Measurements from ENCODE around the gene PIK3CB. TPM values are rescaled to one million over a fixed set of nuclear protein-coding genes. Genes with fewer than 3 reads are reported as not detected.
"Not testable (repeated sequence)": the region's sequence is repeated elsewhere in the genome, so short reads cannot be mapped to it uniquely, and the experiment has no call there.

The PIK3CB gene
- total RNA-seq, 2 donors from 2014 or later = 27.5 to 28.9 TPM

GRCh38 chr3:138829886-138830510, 4.7 kb downstream of the PIK3CB start:
- H3K4me1 ChIP-seq (replicated peaks) = no peaks in the 10 kb centered on the region
- H3K27ac ChIP-seq = no peak overlapping the region
- no peaks in the 10 kb centered on the region for H3K36me3 ChIP-seq
- no peaks in the 10 kb centered on the region for H3K27me3 ChIP-seq (replicated peaks; ENCODE audit: insufficient read depth)
- no peak overlapping the region for H3K4me3 ChIP-seq
- TF ChIP-seq POLR2AphosphoS5 (IDR thresholded peaks at IDR 0.05) (no peak), CTCF (IDR thresholded peaks at IDR 0.05) (no peak), POLR2A (IDR thresholded peaks at IDR 0.05) (no peak)
- WGBS = 93% methylated on average over 15 of the region's 15 CpGs
- intact Hi-C loops (cut with DNase I) = loop anchor here (5.0 to 10.0 kb wide), 4 partner anchors 55 to 223 kb away; partner anchors contain the start of gene FAIM
- DNase-seq (ENCODE audit: low spot score) = no peak
- H3K9me3 ChIP-seq = no peaks in the 10 kb centered on the region

GRCh38 chr3:138829097-138829496, 5.6 kb downstream of the PIK3CB start:
- TF ChIP-seq POLR2AphosphoS5 (IDR thresholded peaks at IDR 0.05) (no peak), POLR2A (IDR thresholded peaks at IDR 0.05) (no peak), CTCF (IDR thresholded peaks at IDR 0.05) (no peak)
- Histone ChIP-seq H3K27me3 (replicated peaks; ENCODE audit: insufficient read depth) (no peaks in the 10 kb centered on the region), H3K27ac (no peak overlapping the region), H3K4me3 (no peak overlapping the region), H3K9me3 (no peaks in the 10 kb centered on the region), H3K36me3 (no peaks in the 10 kb centered on the region), H3K4me1 (replicated peaks) (no peaks in the 10 kb centered on the region)
- intact Hi-C loops (cut with DNase I) = no loop called here
- 78% methylated on average over 3 of the region's 3 CpGs for WGBS
- no peak for DNase-seq (ENCODE audit: low spot score)

- no peaks in the 10 kb centered on the region for H3K27me3 ChIP-seq (replicated peaks; ENCODE audit: insufficient read depth)
- no peaks in the 10 kb centered on the region for H3K4me1 ChIP-seq (replicated peaks)
- TF ChIP-seq POLR2A (IDR thresholded peaks at IDR 0.05) (no peak), POLR2AphosphoS5 (IDR thresholded peaks at IDR 0.05) (no peak)
- intact Hi-C loops (cut with DNase I) = no loop called here
- H3K9me3 ChIP-seq = no peaks in the 10 kb centered on the region
- no peak overlapping the region for H3K4me3 ChIP-seq
- no peaks in the 10 kb centered on the region for H3K36me3 ChIP-seq
- 93% methylated on average over 7 of the region's 7 CpGs for WGBS
- H3K27ac ChIP-seq = no peak overlapping the region
- no peak for DNase-seq (ENCODE audit: low spot score)
Observed at GRCh38 chr3:138827222-138827621, 7.5 kb downstream of the PIK3CB start.

- Histone ChIP-seq H3K27me3 (replicated peaks; ENCODE audit: insufficient read depth) (no peaks in the 10 kb centered on the region), H3K36me3 (no peaks in the 10 kb centered on the region), H3K9me3 (no peaks in the 10 kb centered on the region), H3K27ac (no peak overlapping the region), H3K4me1 (replicated peaks) (no peaks in the 10 kb centered on the region), H3K4me3 (no peak overlapping the region)
- 69% methylated on average over 2 of the region's 2 CpGs for WGBS
- no peak for DNase-seq (ENCODE audit: low spot score)
- intact Hi-C loops (cut with DNase I) = no loop called here
- TF ChIP-seq CTCF (IDR thresholded peaks at IDR 0.05) = no peak
Observed at GRCh38 chr3:138825336-138825735, 9.4 kb downstream of the PIK3CB start.

- DNase-seq (ENCODE audit: low spot score) = no peak
- no peaks in the 10 kb centered on the region for H3K4me1 ChIP-seq (replicated peaks)
- no peak overlapping the region for H3K4me3 ChIP-seq
- H3K9me3 ChIP-seq = no peaks in the 10 kb centered on the region
- no peaks in the 10 kb centered on the region for H3K27me3 ChIP-seq (replicated peaks; ENCODE audit: insufficient read depth)
- H3K36me3 ChIP-seq = no peaks in the 10 kb centered on the region
- 82% methylated on average over 1 of the region's 1 CpG for WGBS
- TF ChIP-seq POLR2AphosphoS5 (IDR thresholded peaks at IDR 0.05) (no peak), POLR2A (IDR thresholded peaks at IDR 0.05) (no peak), CTCF (IDR thresholded peaks at IDR 0.05) (no peak)
- intact Hi-C loops (cut with DNase I) = no loop called here
- H3K27ac ChIP-seq = no peak overlapping the region
Observed at GRCh38 chr3:138824114-138824506, 10.6 kb downstream of the PIK3CB start.

- intact Hi-C loops (cut with DNase I) = not testable (repeated sequence)
- 92% methylated on average over 4 of the region's 4 CpGs for WGBS
Observed at GRCh38 chr3:138820379-138820778, 14.3 kb downstream of the PIK3CB start.

More at GRCh38 chr3:138820379-138820778, 14.3 kb downstream of the PIK3CB start:
- not testable (repeated sequence) for DNase-seq (ENCODE audit: low spot score); H3K36me3 ChIP-seq; H3K27ac ChIP-seq; H3K4me1 ChIP-seq (replicated peaks); H3K4me3 ChIP-seq; H3K27me3 ChIP-seq (replicated peaks; ENCODE audit: insufficient read depth); H3K9me3 ChIP-seq

All from prostate gland (tissue), 2 donors.